Endometrial microvascular endothelial cells (primary cell): Measurements from ENCODE around the gene PAQR5. TPM values are rescaled to one million over a fixed set of nuclear protein-coding genes. Genes with fewer than 3 reads are reported as not detected.
"Not testable (repeated sequence)": the region's sequence is repeated elsewhere in the genome, so short reads cannot be mapped to it uniquely, and the experiment has no call there.

Experiments
- in situ Hi-C: cut with HindIII; loops from 2 replicates; pipeline ENCODE4 v1.10.0; 2017; ENCODE audit warnings: low sequenced_read_pairs, low pct_unique_long_range_greater_than_20kb; ENCODE audit errors: inconsistent ontology term
- total RNA-seq: library from RNA; depleted of rRNA; stranded (reverse); fragments of >200 nt; gene quantifications from one replicate; pipeline ENCODE4 v1.2.3, GENCODE V29; 2015; ENCODE audit errors: inconsistent ontology term

Gene PAQR5
- total RNA-seq, 1 donor from 2014 or later, result 0.09 TPM

- in situ Hi-C loops, result no loop called here
Measured at GRCh38 chr15:69290346-69291164, 8.2 kb upstream of the PAQR5 start.

- in situ Hi-C loops, result not testable (repeated sequence)
Measured at GRCh38 chr15:69291651-69292050, 7.1 kb upstream of the PAQR5 start.

- in situ Hi-C loops, result no loop called here
Measured at GRCh38 chr15:69292826-69293420, 5.8 kb upstream of the PAQR5 start.

- in situ Hi-C loops, result no loop called here
Measured at GRCh38 chr15:69293741-69294615, 4.7 kb upstream of the PAQR5 start.

GRCh38 chr15:69296606-69297005, 2.1 kb upstream of the PAQR5 start:
- in situ Hi-C loops, result no loop called here

- in situ Hi-C loops, result no loop called here
Measured at GRCh38 chr15:69297642-69298353, 914 bp upstream of the PAQR5 start.

- in situ Hi-C loops, result no loop called here
Measured at GRCh38 chr15:69298354-69298696, 387 bp upstream of the PAQR5 start.

GRCh38 chr15:69299451-69299886, 757 bp downstream of the PAQR5 start:
- in situ Hi-C loops, result no loop called here

- in situ Hi-C loops, result no loop called here
Measured at GRCh38 chr15:69299943-69300588, 1.4 kb downstream of the PAQR5 start.

- in situ Hi-C loops, result not testable (repeated sequence)
Measured at GRCh38 chr15:69301101-69301500, 2.4 kb downstream of the PAQR5 start.

- in situ Hi-C loops, result not testable (repeated sequence)
Measured at GRCh38 chr15:69302087-69302486, 3.4 kb downstream of the PAQR5 start.

- in situ Hi-C loops, result no loop called here
Measured at GRCh38 chr15:69302929-69303328, 4.2 kb downstream of the PAQR5 start.

GRCh38 chr15:69303337-69304181, 4.8 kb downstream of the PAQR5 start:
- in situ Hi-C loops, result no loop called here

- in situ Hi-C loops, result no loop called here
Measured at GRCh38 chr15:69304182-69304545, 5.5 kb downstream of the PAQR5 start.

- in situ Hi-C loops, result no loop called here
Measured at GRCh38 chr15:69305204-69305931, 6.7 kb downstream of the PAQR5 start.

- in situ Hi-C loops, result no loop called here
Measured at GRCh38 chr15:69305933-69306568, 7.3 kb downstream of the PAQR5 start.

- in situ Hi-C loops, result no loop called here
Measured at GRCh38 chr15:69307939-69308338, 9.2 kb downstream of the PAQR5 start.
